ENCODE measurements around the gene NID2. TPM values are rescaled to one million over a fixed set of nuclear protein-coding genes. Genes with fewer than 3 reads are reported as not detected.

NID2 gene
- total and polyA plus RNA-seq, 2 experiments from 2014 or later = 52.8 to 65.7 TPM

- H3K79me2 ChIP-seq = no peaks in the 10 kb centered on the region
- no peak overlapping the region for H2AFZ ChIP-seq
- 91% methylated on average over 2 of the region's 2 CpGs for WGBS (ENCODE audit: low lambda C conversion rate, missing lambda C conversion rate)
- no peaks in the 10 kb centered on the region for H4K20me1 ChIP-seq (ENCODE audit: insufficient read depth, poor library complexity, severe bottlenecking)
- no peak overlapping the region for H3K27ac ChIP-seq
- TF ChIP-seq EZH2phosphoT487 (IDR thresholded peaks at IDR 0.05; ENCODE audit: low read depth, severe bottlenecking, unreplicated experiment) (no peak), EZH2 (IDR thresholded peaks at IDR 0.05; ENCODE audit: borderline replicate concordance) (no peak)
- TF ChIP-seq, protein P1, sequence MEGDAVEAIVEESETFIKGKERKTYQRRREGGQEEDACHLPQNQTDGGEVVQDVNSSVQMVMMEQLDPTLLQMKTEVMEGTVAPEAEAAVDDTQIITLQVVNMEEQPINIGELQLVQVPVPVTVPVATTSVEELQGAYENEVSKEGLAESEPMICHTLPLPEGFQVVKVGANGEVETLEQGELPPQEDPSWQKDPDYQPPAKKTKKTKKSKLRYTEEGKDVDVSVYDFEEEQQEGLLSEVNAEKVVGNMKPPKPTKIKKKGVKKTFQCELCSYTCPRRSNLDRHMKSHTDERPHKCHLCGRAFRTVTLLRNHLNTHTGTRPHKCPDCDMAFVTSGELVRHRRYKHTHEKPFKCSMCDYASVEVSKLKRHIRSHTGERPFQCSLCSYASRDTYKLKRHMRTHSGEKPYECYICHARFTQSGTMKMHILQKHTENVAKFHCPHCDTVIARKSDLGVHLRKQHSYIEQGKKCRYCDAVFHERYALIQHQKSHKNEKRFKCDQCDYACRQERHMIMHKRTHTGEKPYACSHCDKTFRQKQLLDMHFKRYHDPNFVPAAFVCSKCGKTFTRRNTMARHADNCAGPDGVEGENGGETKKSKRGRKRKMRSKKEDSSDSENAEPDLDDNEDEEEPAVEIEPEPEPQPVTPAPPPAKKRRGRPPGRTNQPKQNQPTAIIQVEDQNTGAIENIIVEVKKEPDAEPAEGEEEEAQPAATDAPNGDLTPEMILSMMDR (IDR thresholded peaks at IDR 0.05; ENCODE audit: poor library complexity) = no peak
- no peak overlapping the region for H3K4me3 ChIP-seq
- H3K9me2 ChIP-seq (replicated peaks; ENCODE audit: insufficient read depth) = no peaks in the 10 kb centered on the region
- peaks cover 20% of the 10 kb centered on the region for H3K27me3 ChIP-seq
- H3K36me3 ChIP-seq (replicated peaks; ENCODE audit: insufficient read depth, low read depth) = no peaks in the 10 kb centered on the region
- peaks cover 10% of the 10 kb centered on the region for H3K4me1 ChIP-seq (ENCODE audit: insufficient read depth)
- H3K4me2 ChIP-seq = no peak overlapping the region
- DNase-seq (ENCODE audit: low spot score) = no peak
- H3K9me3 ChIP-seq (ENCODE audit: low read depth) = no peaks in the 10 kb centered on the region
These were observed 3.5 kb upstream of the NID2 start for GRCh38 chr14:52072266-52072780.

DNA sequence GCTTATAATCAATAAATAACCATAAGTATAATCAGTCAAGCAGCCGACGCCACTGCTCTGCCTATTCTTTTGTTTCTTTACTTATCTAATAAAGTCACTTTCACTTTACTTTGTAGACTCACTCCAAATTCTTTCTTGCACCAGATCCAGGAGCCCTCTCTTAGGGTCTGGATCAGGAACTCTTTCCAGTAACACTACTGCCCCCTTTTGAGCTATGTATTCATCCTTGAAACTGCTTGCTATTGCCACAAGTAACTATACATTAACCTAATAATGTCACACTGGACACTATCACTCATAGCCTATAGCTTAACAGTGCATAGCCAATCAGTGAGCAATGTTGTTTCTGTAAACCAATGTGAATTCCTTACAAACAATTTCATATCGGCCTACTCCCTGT is 2.8 kb upstream of the NID2 start:
- Histone ChIP-seq H3K4me1 (ENCODE audit: insufficient read depth) (peaks cover 10% of the 10 kb centered on the region), H3K4me3 (no peak overlapping the region), H3K9me2 (replicated peaks; ENCODE audit: insufficient read depth) (no peaks in the 10 kb centered on the region), H2AFZ (no peak overlapping the region), H3K27ac (no peak overlapping the region), H3K9me3 (ENCODE audit: low read depth) (no peaks in the 10 kb centered on the region), H3K36me3 (replicated peaks; ENCODE audit: insufficient read depth, low read depth) (no peaks in the 10 kb centered on the region), H3K27me3 (peaks cover 26% of the 10 kb centered on the region), H4K20me1 (ENCODE audit: insufficient read depth, poor library complexity, severe bottlenecking) (no peaks in the 10 kb centered on the region), H3K79me2 (peaks cover 4% of the 10 kb centered on the region), H3K4me2 (no peak overlapping the region)
- 46% methylated on average over 3 of the region's 3 CpGs for WGBS (ENCODE audit: low lambda C conversion rate, missing lambda C conversion rate)
- DNase-seq (ENCODE audit: low spot score) = no peak
- TF ChIP-seq, protein P1 (IDR thresholded peaks at IDR 0.05; ENCODE audit: poor library complexity) = peak; percentile 19
- no peak for TF ChIP-seq EZH2phosphoT487 (IDR thresholded peaks at IDR 0.05; ENCODE audit: low read depth, severe bottlenecking, unreplicated experiment)

GRCh38 chr14:52070051-52070431 is 1.2 kb upstream of the NID2 start:
- peaks cover 10% of the 10 kb centered on the region for H3K4me1 ChIP-seq (ENCODE audit: insufficient read depth)
- peaks cover 29% of the 10 kb centered on the region for H3K27me3 ChIP-seq
- peak overlapping the region; percentile 85 for H2AFZ ChIP-seq
- WGBS (ENCODE audit: low lambda C conversion rate, missing lambda C conversion rate) = 28% methylated on average over 3 of the region's 3 CpGs
- H3K9me3 ChIP-seq (ENCODE audit: low read depth) = no peaks in the 10 kb centered on the region
- H3K9me2 ChIP-seq (replicated peaks; ENCODE audit: insufficient read depth) = no peaks in the 10 kb centered on the region
- H4K20me1 ChIP-seq (ENCODE audit: insufficient read depth, poor library complexity, severe bottlenecking) = no peaks in the 10 kb centered on the region
- no peak overlapping the region for H3K4me3 ChIP-seq
- TF ChIP-seq EZH2 (IDR thresholded peaks at IDR 0.05; ENCODE audit: borderline replicate concordance) = no peak
- TF ChIP-seq, protein P1 (IDR thresholded peaks at IDR 0.05; ENCODE audit: poor library complexity) = no peak
- no peak for TF ChIP-seq EZH2phosphoT487 (IDR thresholded peaks at IDR 0.05; ENCODE audit: low read depth, severe bottlenecking, unreplicated experiment)
- H3K27ac ChIP-seq = peak overlapping the region; percentile 64
- H3K4me2 ChIP-seq = peak overlapping the region; percentile 93
- peaks cover 12% of the 10 kb centered on the region for H3K79me2 ChIP-seq
- no peak for DNase-seq (ENCODE audit: low spot score)
- no peaks in the 10 kb centered on the region for H3K36me3 ChIP-seq (replicated peaks; ENCODE audit: insufficient read depth, low read depth)
